ENCODE results near the gene LRP1B. TPM values are rescaled to one million over a fixed set of nuclear protein-coding genes. Genes with fewer than 3 reads are reported as not detected.

The LRP1B gene
- total RNA-seq, 2 donors from 2014 or later, result 0.52 to 3.0 TPM

DNA sequence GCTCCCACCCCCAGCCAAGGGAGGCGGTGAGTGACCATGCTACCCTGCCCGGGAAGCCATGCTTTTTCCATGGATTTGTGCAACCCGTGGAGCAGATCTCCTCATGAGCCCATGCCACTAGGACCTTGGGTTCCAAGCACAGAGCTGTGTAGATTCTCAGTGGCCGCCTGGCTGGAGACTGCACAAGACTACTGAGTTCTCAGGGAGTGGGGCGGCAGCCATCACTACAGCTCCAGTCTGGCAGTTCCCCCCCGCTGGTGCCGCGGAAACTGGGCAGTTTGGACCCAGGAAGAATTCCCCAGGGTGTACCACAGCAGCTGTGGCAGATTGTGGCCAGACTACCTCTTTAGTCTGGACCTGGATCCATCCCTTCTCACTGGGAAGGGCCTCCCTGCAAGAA is 470.6 kb downstream of the LRP1B start:
- no peak for ATAC-seq
- Histone ChIP-seq H3K4me3 (no peak overlapping the region), H3K27ac (no peak overlapping the region), H3K9me3 (no peaks in the 10 kb centered on the region), H3K36me3 (replicated peaks in 1 of 2; ENCODE audit: insufficient read depth in 1 of 2, low read depth in 2 of 2) (no peaks in the 10 kb centered on the region), H3K27me3 (no peaks in the 10 kb centered on the region), H3K4me1 (no peaks in the 10 kb centered on the region)
- TF ChIP-seq, protein P1, sequence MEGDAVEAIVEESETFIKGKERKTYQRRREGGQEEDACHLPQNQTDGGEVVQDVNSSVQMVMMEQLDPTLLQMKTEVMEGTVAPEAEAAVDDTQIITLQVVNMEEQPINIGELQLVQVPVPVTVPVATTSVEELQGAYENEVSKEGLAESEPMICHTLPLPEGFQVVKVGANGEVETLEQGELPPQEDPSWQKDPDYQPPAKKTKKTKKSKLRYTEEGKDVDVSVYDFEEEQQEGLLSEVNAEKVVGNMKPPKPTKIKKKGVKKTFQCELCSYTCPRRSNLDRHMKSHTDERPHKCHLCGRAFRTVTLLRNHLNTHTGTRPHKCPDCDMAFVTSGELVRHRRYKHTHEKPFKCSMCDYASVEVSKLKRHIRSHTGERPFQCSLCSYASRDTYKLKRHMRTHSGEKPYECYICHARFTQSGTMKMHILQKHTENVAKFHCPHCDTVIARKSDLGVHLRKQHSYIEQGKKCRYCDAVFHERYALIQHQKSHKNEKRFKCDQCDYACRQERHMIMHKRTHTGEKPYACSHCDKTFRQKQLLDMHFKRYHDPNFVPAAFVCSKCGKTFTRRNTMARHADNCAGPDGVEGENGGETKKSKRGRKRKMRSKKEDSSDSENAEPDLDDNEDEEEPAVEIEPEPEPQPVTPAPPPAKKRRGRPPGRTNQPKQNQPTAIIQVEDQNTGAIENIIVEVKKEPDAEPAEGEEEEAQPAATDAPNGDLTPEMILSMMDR (IDR thresholded peaks at IDR 0.05), result no peak
- TF ChIP-seq POLR2A (IDR thresholded peaks at IDR 0.05), result no peak
- intact Hi-C loops (cut with DNase I), result no loop called here
- no peak for DNase-seq
- WGBS, 2 donors, result 62 to 89% methylated on average over 2 to 6 of the region's 8 CpGs

DNA sequence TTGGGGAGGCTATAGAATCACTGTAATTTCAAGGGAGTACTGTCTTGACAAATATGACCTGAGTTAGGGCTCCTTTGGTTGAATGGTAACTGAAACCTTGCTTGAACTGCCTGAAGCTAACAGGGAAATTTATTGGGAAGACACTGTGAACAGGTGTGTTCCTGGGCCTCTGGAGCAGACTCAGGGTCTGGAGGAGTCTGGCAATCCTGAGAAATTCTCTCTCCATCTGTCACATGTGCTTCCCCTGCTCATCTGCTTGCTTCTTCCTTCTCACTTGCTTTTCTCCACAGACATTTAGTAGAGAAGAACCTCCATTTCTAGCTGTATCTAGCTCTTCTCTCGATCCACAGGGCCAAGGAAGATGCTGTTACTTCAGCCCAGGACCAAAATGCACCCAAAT is 476.5 kb downstream of the LRP1B start:
- WGBS, 2 donors, result 50 to 61% methylated on average over 1 of the region's 1 CpG
- TF ChIP-seq, protein P1 (IDR thresholded peaks at IDR 0.05), result no peak
- no peak for TF ChIP-seq POLR2A (IDR thresholded peaks at IDR 0.05)

DNA sequence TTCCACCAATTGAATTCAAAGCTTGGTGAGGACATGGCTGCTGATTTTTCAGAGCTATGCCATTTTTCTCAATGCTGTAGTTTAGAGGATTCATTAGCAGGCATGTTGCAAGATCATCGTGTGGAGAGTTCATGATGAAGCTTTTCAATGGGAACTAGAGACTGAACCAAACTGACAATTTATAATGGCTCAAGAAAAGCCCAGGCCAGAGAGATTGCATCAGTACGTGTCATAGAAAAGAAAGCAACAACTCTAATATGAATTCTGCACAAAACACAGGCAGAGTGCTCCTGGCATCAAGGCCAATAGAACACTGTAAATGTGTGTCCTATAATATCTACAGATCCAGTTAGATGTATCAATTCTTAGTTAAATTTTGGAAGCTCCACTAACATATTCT is 477.6 kb downstream of the LRP1B start:
- TF ChIP-seq, protein P1 (IDR thresholded peaks at IDR 0.05), result no peak
- no peak for TF ChIP-seq POLR2A (IDR thresholded peaks at IDR 0.05)
- DNase-seq, result no peak
- no peaks in the 10 kb centered on the region for H3K27me3 ChIP-seq
- no peaks in the 10 kb centered on the region for H3K36me3 ChIP-seq (replicated peaks in 1 of 2; ENCODE audit: insufficient read depth in 1 of 2, low read depth in 2 of 2)
- 54 to 74% methylated on average over 2 of the region's 2 CpGs for WGBS, 2 donors
- H3K27ac ChIP-seq, result no peak overlapping the region
- H3K4me3 ChIP-seq, result no peak overlapping the region
- intact Hi-C loops (cut with DNase I), result no loop called here
- ATAC-seq, result no peak
- H3K4me1 ChIP-seq, result no peaks in the 10 kb centered on the region
- H3K9me3 ChIP-seq, result no peaks in the 10 kb centered on the region

More for the DNA sequence above, 476.5 kb downstream of the LRP1B start:
- no peaks in the 10 kb centered on the region for H3K9me3 ChIP-seq
- ATAC-seq, result no peak
- H3K27ac ChIP-seq, result no peak overlapping the region
- no peak overlapping the region for H3K4me3 ChIP-seq
- no peaks in the 10 kb centered on the region for H3K36me3 ChIP-seq (replicated peaks in 1 of 2; ENCODE audit: insufficient read depth in 1 of 2, low read depth in 2 of 2)
- no peaks in the 10 kb centered on the region for H3K27me3 ChIP-seq
- no peaks in the 10 kb centered on the region for H3K4me1 ChIP-seq
- no peak for DNase-seq
- intact Hi-C loops (cut with DNase I), result no loop called here

DNA sequence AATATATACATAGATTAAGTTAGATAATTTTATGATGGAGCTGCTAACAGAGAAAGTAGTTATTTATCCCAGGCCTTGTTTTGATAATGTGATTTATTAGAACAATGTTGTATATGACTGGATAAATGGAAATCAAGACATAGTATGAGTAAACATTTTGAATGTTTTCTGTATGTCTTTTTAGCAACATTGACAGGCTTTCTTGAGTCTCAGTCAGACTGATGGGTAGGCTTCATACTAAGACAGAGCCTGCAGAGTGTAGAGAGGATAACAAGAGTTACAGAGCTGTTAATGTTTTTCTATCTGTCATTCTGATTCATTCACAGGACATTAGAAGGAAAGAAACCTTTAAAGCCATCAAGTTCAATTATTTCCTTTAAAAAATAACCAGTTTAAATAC is 478.5 kb downstream of the LRP1B start:
- Histone ChIP-seq H3K27me3 (no peaks in the 10 kb centered on the region), H3K9me3 (no peaks in the 10 kb centered on the region), H3K36me3 (replicated peaks in 1 of 2; ENCODE audit: insufficient read depth in 1 of 2, low read depth in 2 of 2) (no peaks in the 10 kb centered on the region), H3K4me1 (no peaks in the 10 kb centered on the region), H3K4me3 (no peak overlapping the region), H3K27ac (no peak overlapping the region)
- no peak for ATAC-seq
- intact Hi-C loops (cut with DNase I), result no loop called here
- TF ChIP-seq POLR2A (IDR thresholded peaks at IDR 0.05), result no peak
- TF ChIP-seq, protein P1 (IDR thresholded peaks at IDR 0.05), result no peak
- no peak for DNase-seq

DNA sequence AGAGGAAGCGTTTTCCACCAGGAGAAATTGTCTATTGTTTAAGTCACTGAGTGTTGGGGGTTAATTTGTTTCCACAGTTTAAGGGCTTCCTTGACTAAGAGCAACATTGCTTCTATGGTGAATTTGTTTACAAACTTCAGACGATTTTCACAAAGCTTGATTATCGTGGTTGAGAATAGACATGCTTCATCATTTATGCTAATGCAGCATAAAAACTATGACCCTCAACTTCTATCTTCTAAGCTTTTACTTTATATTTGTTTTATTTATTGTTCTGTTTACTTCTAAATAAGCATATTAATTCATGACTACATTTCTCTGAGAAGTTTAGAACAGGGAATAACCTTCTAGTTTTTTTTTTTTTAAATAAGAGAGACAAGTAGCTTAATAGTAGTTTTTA is 483.5 kb downstream of the LRP1B start:
- Histone ChIP-seq H3K9me3 (no peaks in the 10 kb centered on the region), H3K4me3 (no peak overlapping the region), H3K4me1 (no peaks in the 10 kb centered on the region), H3K27ac (no peak overlapping the region), H3K27me3 (no peaks in the 10 kb centered on the region), H3K36me3 (replicated peaks in 1 of 2; ENCODE audit: insufficient read depth in 1 of 2, low read depth in 2 of 2) (no peaks in the 10 kb centered on the region)
- no peak for TF ChIP-seq POLR2A (IDR thresholded peaks at IDR 0.05)
- TF ChIP-seq, protein P1 (IDR thresholded peaks at IDR 0.05), result no peak
- 50 to 51% methylated on average over 3 of the region's 3 CpGs for WGBS, 2 donors
- no peak for DNase-seq
- intact Hi-C loops (cut with DNase I), result no loop called here
- ATAC-seq, result no peak
